H1 (cell line): ENCODE measurements around the gene SESN3. TPM values are rescaled to one million over a fixed set of nuclear protein-coding genes. Genes with fewer than 3 reads are reported as not detected.

ENCODE experiments used
- CTCF ChIA-PET: fragments of 300-600 bp; sonication (Branson Sonifier 250); formaldehyde crosslinking; loops from one replicate; lab custom pipeline; 2021; ENCODE audit not compliant: partially characterized antibody; lab: Charles Lee
- POLR2A ChIA-PET: fragments of 300-600 bp; sonication (Branson Sonifier 250); formaldehyde crosslinking; loops from one replicate; lab custom pipeline; 2021; ENCODE audit warnings: inconsistent platforms; ENCODE audit not compliant: partially characterized antibody; lab: Charles Lee
- DNase-seq, 2 experiments: peaks; one replicate each; pipeline versions ENCODE4 v3.0.0 to v3.0.0-alpha.2; 2010 to 2022; ENCODE audit warnings: low spot score in 2 of 2, low read depth in 1 of 2, mixed read lengths in 1 of 2
- FAIRE-seq: peaks from 2 replicates; lab custom pipeline; 2011; peaks lifted over from hg19 to GRCh38; lab: Jason Lieb, UNC
- H2AFZ ChIP-seq: 2 replicates; pipeline ENCODE4 v1.8.1; 2012; ENCODE audit warnings: low read length, inconsistent platforms
- H2AK5ac ChIP-seq: 2 replicates; pipeline ENCODE4 v1.6.1; 2013; ENCODE audit warnings: low read depth, low read length
- H2BK120ac ChIP-seq: replicated peaks from 2 replicates; pipeline ENCODE3; 2013; ENCODE audit warnings: low read depth, low read length, inconsistent platforms
- H2BK12ac ChIP-seq: 2 replicates; pipeline ENCODE4 v1.6.1; 2013; ENCODE audit warnings: low read depth, low read length
- H2BK15ac ChIP-seq: 2 replicates; pipeline ENCODE4 v1.6.1; 2013; ENCODE audit warnings: low read length
- H2BK20ac ChIP-seq: 2 replicates; pipeline ENCODE4 v1.6.1; 2013; ENCODE audit warnings: low read length
- H2BK5ac ChIP-seq: 2 replicates; pipeline ENCODE4 v1.6.1; 2013; ENCODE audit warnings: low read depth, low read length
- H3K14ac ChIP-seq: 2 replicates; pipeline ENCODE4 v1.6.1; 2013; ENCODE audit warnings: inconsistent platforms; ENCODE audit not compliant: insufficient read length
- H3K18ac ChIP-seq: 2 replicates; pipeline ENCODE4 v1.6.1; 2013; ENCODE audit warnings: low read length; ENCODE audit errors: extremely low read depth
- H3K23ac ChIP-seq: 2 replicates; pipeline ENCODE4 v1.6.1; 2013; ENCODE audit warnings: inconsistent platforms; ENCODE audit not compliant: insufficient read length
- H3K23me2 ChIP-seq: 2 replicates; pipeline ENCODE4 v1.6.1; 2013; ENCODE audit warnings: low read depth, low read length
- H3K27ac ChIP-seq: 2 replicates; pipeline ENCODE4 v1.6.1; 2011; ENCODE audit warnings: low read depth, low read length, inconsistent platforms
- H3K27me3 ChIP-seq, 4 experiments: replicated peaks in 1 of 4; 1 replicate in 1 of 4; 2 replicates in 3 of 4; pipeline versions ENCODE4 v1.6.1 to v1.8.1; 2011 to 2013; ENCODE audit warnings: low read length in 3 of 4, mild to moderate bottlenecking in 3 of 4, inconsistent platforms in 2 of 4, mixed read lengths in 2 of 4, moderate library complexity in 1 of 4; ENCODE audit not compliant: control insufficient read depth in 3 of 4, insufficient read depth in 3 of 4; ENCODE audit errors: extremely low read depth in 1 of 4
- H3K36me3 ChIP-seq, 4 experiments: 2 replicates each; pipeline versions ENCODE4 v1.6.1 to v1.8.1; 2011 to 2013; ENCODE audit warnings: mild to moderate bottlenecking in 4 of 4, low read length in 3 of 4, moderate library complexity in 2 of 4, control low read depth in 1 of 4, inconsistent platforms in 1 of 4; ENCODE audit not compliant: insufficient read depth in 4 of 4, control insufficient read depth in 2 of 4
- H3K4ac ChIP-seq: replicated peaks from 2 replicates; pipeline ENCODE3; 2013; ENCODE audit warnings: low read length, low read depth, mixed read lengths, inconsistent platforms; ENCODE audit not compliant: insufficient read length
- H3K4me1 ChIP-seq, 4 experiments: replicated peaks in 1 of 4; 1 replicate in 1 of 4; 2 replicates in 3 of 4; pipeline versions ENCODE4 v1.6.1 to v1.8.1; 2011 to 2013; ENCODE audit warnings: low read length in 3 of 4, inconsistent platforms in 2 of 4, mixed read lengths in 1 of 4; ENCODE audit not compliant: insufficient read depth in 4 of 4, control insufficient read depth in 3 of 4
- H3K4me2 ChIP-seq, 2 experiments: 2 replicates each; pipeline versions ENCODE4 v1.6.1 to v1.8.1; 2011 to 2013; ENCODE audit warnings: low read depth in 2 of 2, low read length in 2 of 2, control low read depth in 1 of 2, inconsistent platforms in 1 of 2, mild to moderate bottlenecking in 1 of 2; ENCODE audit not compliant: insufficient read depth in 1 of 2
- H3K4me3 ChIP-seq, 4 experiments: fragments of 200-600, 300-600 bp in 1 of 4; sonication (generic), shearing (Covaris generic), sonication (Bioruptor Twin) in 1 of 4; 2 replicates each; pipeline versions ENCODE4 v1.5.1 to v1.8.1; 2011 to 2016; ENCODE audit warnings: low read length in 4 of 4, low read depth in 3 of 4, control low read depth in 2 of 4, inconsistent platforms in 2 of 4, mild to moderate bottlenecking in 2 of 4, mixed read lengths in 1 of 4, moderate library complexity in 1 of 4; ENCODE audit not compliant: insufficient read depth in 2 of 4; ENCODE audit errors: extremely low read depth in 1 of 4
- H3K56ac ChIP-seq: replicated peaks from 2 replicates; pipeline ENCODE3; 2013; ENCODE audit warnings: low read depth, mild to moderate bottlenecking, mixed read lengths, low read length, inconsistent platforms; ENCODE audit not compliant: insufficient read length
- H3K79me1 ChIP-seq: 2 replicates; pipeline ENCODE4 v1.6.1; 2013; ENCODE audit warnings: low read depth, low read length, control low read depth
- H3K79me2 ChIP-seq, 2 experiments: 2 replicates each; pipeline versions ENCODE4 v1.6.1 to v1.8.1; 2012 to 2013; ENCODE audit warnings: low read length in 2 of 2, mild to moderate bottlenecking in 2 of 2, inconsistent platforms in 1 of 2; ENCODE audit not compliant: insufficient read depth in 2 of 2, control insufficient read depth in 1 of 2
- H3K9ac ChIP-seq, 4 experiments: replicated peaks in 1 of 4; 1 replicate in 1 of 4; 2 replicates in 3 of 4; pipeline versions ENCODE4 v1.6.1 to v1.8.1; 2011 to 2013; ENCODE audit warnings: low read depth in 3 of 4, low read length in 3 of 4, control low read depth in 2 of 4, mild to moderate bottlenecking in 2 of 4, moderate library complexity in 2 of 4, inconsistent platforms in 1 of 4; ENCODE audit errors: extremely low read depth in 1 of 4
- H3K9me3 ChIP-seq, 2 experiments: 2 replicates each; pipeline versions ENCODE4 v1.6.1 to v1.8.1; 2012 to 2013; ENCODE audit warnings: mild to moderate bottlenecking in 2 of 2, moderate library complexity in 2 of 2, control low read depth in 1 of 2, inconsistent platforms in 1 of 2, low read depth in 1 of 2, low read length in 1 of 2, mixed read lengths in 1 of 2; ENCODE audit not compliant: insufficient read depth in 2 of 2
- H4K20me1 ChIP-seq, 2 experiments: replicated peaks in 1 of 2; 2 replicates each; pipeline versions ENCODE3 to v1.8.1; 2011 to 2013; ENCODE audit warnings: inconsistent platforms in 2 of 2, low read length in 2 of 2, mild to moderate bottlenecking in 1 of 2; ENCODE audit not compliant: insufficient read depth in 2 of 2, control insufficient read depth in 1 of 2
- H4K5ac ChIP-seq: 2 replicates; pipeline ENCODE4 v1.6.1; 2013; ENCODE audit warnings: low read length, low read depth, mixed read lengths, inconsistent platforms; ENCODE audit not compliant: insufficient read length
- H4K8ac ChIP-seq: 2 replicates; pipeline ENCODE4 v1.8.0; 2013; ENCODE audit warnings: mild to moderate bottlenecking, moderate library complexity, low read length, inconsistent platforms; ENCODE audit not compliant: insufficient read depth; ENCODE audit errors: extremely low read depth
- H4K91ac ChIP-seq: replicated peaks from 2 replicates; pipeline ENCODE3; 2013; ENCODE audit warnings: low read length, mixed read lengths, inconsistent platforms; ENCODE audit not compliant: insufficient read length
- CBX8 ChIP-seq: fragments of 300-800, 300-1000 bp; sonication (generic); IDR thresholded peaks from 2 replicates; pipeline ENCODE4 v1.7.1; 2016; ENCODE audit warnings: low read depth, low read length, borderline replicate concordance
- RXRA ChIP-seq: IDR thresholded peaks from 2 replicates; pipeline ENCODE4 v1.6.1; 2011; ENCODE audit warnings: low read depth, mild to moderate bottlenecking, low read length, moderate library complexity; ENCODE audit not compliant: insufficient read depth
- SP4 ChIP-seq: IDR thresholded peaks from 2 replicates; pipeline ENCODE4 v1.6.1; 2012; ENCODE audit warnings: low read length, inconsistent platforms
- TEAD4 ChIP-seq: IDR thresholded peaks from 2 replicates; pipeline ENCODE4 v1.6.1; 2012; ENCODE audit warnings: low read depth, low read length, inconsistent platforms, mixed read lengths
- WGBS, 2 experiments: shearing (Covaris generic) in 1 of 2; methylation state at CpG; one replicate each; pipeline versions ENCODE4 v1.1.6 to v1.1.7; 2013 to 2015; ENCODE audit warnings: low lambda C conversion rate in 2 of 2, mixed read lengths in 2 of 2, inconsistent platforms in 1 of 2, low coverage in 1 of 2, missing lambda C conversion rate in 1 of 2; ENCODE audit not compliant: insufficient replicate concordance in 2 of 2, insufficient coverage in 1 of 2, insufficient read length in 1 of 2; ENCODE audit errors: extremely low coverage in 1 of 2, missing lambda C conversion rate in 1 of 2; 5-methylcytosine and 5-hydroxymethylcytosine counted together
- polyA plus RNA-seq, 7 experiments: library from polyadenylated mRNA; depleted of rRNA in 3 of 7; stranded (reverse) in 5 of 7; unstranded in 2 of 7; fragments of >200 nt in 5 of 7; fragments of 200-250 nt in 2 of 7; gene quantifications; 1 replicate in 5 of 7; 2 replicates in 1 of 7; 4 replicates in 1 of 7; pipeline versions ENCODE4 v1.2.1 to v1.2.3, GENCODE V29; 2011 to 2013; ENCODE audit warnings: missing spikeins in 2 of 7, mixed read lengths in 2 of 7
- total RNA-seq: library from RNA; stranded (reverse); fragmentation: NEBNext Ultra II Directional; extraction: Animal tissue kit (Norgen Biotek cat#: 25700); gene quantifications from 2 replicates; pipeline ENCODE4 v1.2.1, GENCODE V29; 2021

The SESN3 gene
- total and polyA plus RNA-seq, 2 of the 8 experiments (the other 6 are each of a cell fraction or from before 2014, with no cell fraction given): 10.2 to 31.1 TPM

DNA sequence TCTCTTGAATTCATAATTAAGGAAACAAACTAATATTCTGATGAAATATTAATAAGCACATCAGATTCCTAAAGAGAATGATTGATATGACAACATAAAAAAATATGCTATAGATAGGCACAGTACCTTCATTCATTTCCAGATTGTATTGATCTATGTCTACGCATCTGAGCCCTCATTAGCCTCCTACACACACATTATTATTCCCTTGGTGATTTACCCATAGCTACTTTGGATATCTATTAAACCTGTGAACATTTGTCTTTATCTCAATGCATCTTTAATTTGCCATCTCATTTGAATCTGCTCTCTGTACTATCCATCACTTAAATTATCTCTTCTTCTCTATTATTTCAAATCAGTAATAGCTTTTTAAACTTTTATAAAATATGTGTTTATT, 18.4 kb downstream of the SESN3 start:
- no peak for FAIRE-seq
- Histone ChIP-seq H2BK120ac (no peak overlapping the region), H3K4me2 (no peak overlapping the region), H2BK12ac (no peak overlapping the region), H3K9ac (no peak overlapping the region), H3K27me3 (no peaks in the 10 kb centered on the region), H3K9me3 (no peaks in the 10 kb centered on the region), H3K4me3 (no peak overlapping the region), H3K36me3 (peaks cover 0 to 7% (median 0%) of the 10 kb centered on the region in 4 experiments; a peak in 1 of 8 replicates), H3K4me1 (no peaks in the 10 kb centered on the region), H3K56ac (no peak overlapping the region), H3K27ac (no peak overlapping the region), H3K23me2 (no peaks in the 10 kb centered on the region), H2AFZ (no peak overlapping the region), H3K14ac (no peak overlapping the region), H3K79me1 (0 out of 2 replicates have a peak, but pooled peaks cover 2% of the 10 kb centered on the region), H3K4ac (no peak overlapping the region), H3K23ac (no peak overlapping the region), H3K18ac (no peak overlapping the region), H4K20me1 (no peaks in the 10 kb centered on the region), H4K8ac (no peak overlapping the region), H4K5ac (no peak overlapping the region), H3K79me2 (peaks cover 0 to 55% of the 10 kb centered on the region in 2 experiments; a peak in 3 of 4 replicates), H2AK5ac (no peak overlapping the region), H2BK5ac (no peak overlapping the region), H4K91ac (no peak overlapping the region), H2BK15ac (no peak overlapping the region), H2BK20ac (no peak overlapping the region)
- DNase-seq: no peak
- no peak for TF ChIP-seq RXRA
- TF ChIP-seq CBX8: no peak
- TF ChIP-seq TEAD4: no peak
- no peak for TF ChIP-seq SP4
- ChIA-PET POLR2A (interaction anchor here (1.5 kb wide), 1 partner anchor 11 kb away, joined by 7 read pairs; no protein-coding TSS in a partner anchor), CTCF (interaction anchor here (0.7 to 2.0 kb wide), 5 partner anchors 58 to 493 kb away, joined by 3 to 5 read pairs (median 4); no protein-coding TSS in a partner anchor)
- WGBS, 2 experiments: 97% methylated on average over 1 of the region's 1 CpG; no CpG with 5 or more reads in 1 of the 2 experiments
